Tibial nerve (tissue), 4 donors: ENCODE data around the gene CFAP221. TPM values are rescaled to one million over a fixed set of nuclear protein-coding genes. Genes with fewer than 3 reads are reported as not detected.

Source experiments
- DNase-seq, 2 donors: peaks; one replicate each; pipeline ENCODE4 v3.0.0-alpha.2; 2019; ENCODE audit warnings: low spot score in 2 of 2
- H3K27ac ChIP-seq, 4 donors: fragments of 200-600 bp; sonication (generic) in 3 of 4; one replicate each; pipeline ENCODE4 v1.5.1; 2017 to 2019; ENCODE audit warnings: mild to moderate bottlenecking in 1 of 4
- H3K27me3 ChIP-seq, 2 donors: fragments of 200-600 bp; sonication (generic) in 1 of 2; one replicate each; pipeline versions ENCODE4 v1.5.1 to v1.6.0; 2017 to 2019
- H3K36me3 ChIP-seq, 3 donors: fragments of 200-600 bp; sonication (generic); one replicate each; pipeline ENCODE4 v1.5.1; 2018 to 2019
- H3K4me1 ChIP-seq, 4 donors: fragments of 200-600 bp; sonication (generic) in 3 of 4; one replicate each; pipeline ENCODE4 v1.5.1; 2017 to 2019
- H3K4me3 ChIP-seq, 4 donors: fragments of 200-600 bp; sonication (generic) in 3 of 4; one replicate each; pipeline ENCODE4 v1.5.1; 2017 to 2019; ENCODE audit warnings: mild to moderate bottlenecking in 1 of 4, moderate library complexity in 1 of 4
- H3K9me3 ChIP-seq, 4 donors: fragments of 200-600 bp; sonication (generic) in 3 of 4; one replicate each; pipeline ENCODE4 v1.5.1; 2017 to 2019
- CTCF ChIP-seq, 5 experiments: fragments of 200-600 bp in 3 of 5; fragments of 450-650 bp in 2 of 5; sonication (generic) in 3 of 5; IDR thresholded peaks; one replicate each; pipeline ENCODE4 v1.5.1; 2016 to 2019; ENCODE audit warnings: antibody characterized with exemption in 5 of 5, mild to moderate bottlenecking in 3 of 5, moderate library complexity in 2 of 5
- EP300 ChIP-seq, 2 donors: sonication (generic); formaldehyde crosslinking; IDR thresholded peaks; one replicate each; pipeline ENCODE4 v1.6.1; 2017; ENCODE audit warnings: antibody characterized with exemption in 2 of 2, mild to moderate bottlenecking in 1 of 2
- POLR2A ChIP-seq, 2 donors: fragments of 450-650 bp; IDR thresholded peaks; one replicate each; pipeline ENCODE4 v1.6.1; 2017; ENCODE audit warnings: antibody characterized with exemption in 2 of 2, mild to moderate bottlenecking in 2 of 2, moderate library complexity in 2 of 2
- WGBS, 2 donors: methylation state at CpG; one replicate each; pipeline ENCODE4 v1.1.5; 2018; 5-methylcytosine and 5-hydroxymethylcytosine counted together
- total RNA-seq, 4 donors: library from RNA; depleted of rRNA; stranded (reverse); fragments of >200 nt; gene quantifications; one replicate each; pipeline ENCODE4 v1.1.0, GENCODE V29; 2016

Gene CFAP221
- total RNA-seq, 4 donors from 2014 or later: 0.30 to 1.7 (median 0.42) TPM; not detected in 1

DNA sequence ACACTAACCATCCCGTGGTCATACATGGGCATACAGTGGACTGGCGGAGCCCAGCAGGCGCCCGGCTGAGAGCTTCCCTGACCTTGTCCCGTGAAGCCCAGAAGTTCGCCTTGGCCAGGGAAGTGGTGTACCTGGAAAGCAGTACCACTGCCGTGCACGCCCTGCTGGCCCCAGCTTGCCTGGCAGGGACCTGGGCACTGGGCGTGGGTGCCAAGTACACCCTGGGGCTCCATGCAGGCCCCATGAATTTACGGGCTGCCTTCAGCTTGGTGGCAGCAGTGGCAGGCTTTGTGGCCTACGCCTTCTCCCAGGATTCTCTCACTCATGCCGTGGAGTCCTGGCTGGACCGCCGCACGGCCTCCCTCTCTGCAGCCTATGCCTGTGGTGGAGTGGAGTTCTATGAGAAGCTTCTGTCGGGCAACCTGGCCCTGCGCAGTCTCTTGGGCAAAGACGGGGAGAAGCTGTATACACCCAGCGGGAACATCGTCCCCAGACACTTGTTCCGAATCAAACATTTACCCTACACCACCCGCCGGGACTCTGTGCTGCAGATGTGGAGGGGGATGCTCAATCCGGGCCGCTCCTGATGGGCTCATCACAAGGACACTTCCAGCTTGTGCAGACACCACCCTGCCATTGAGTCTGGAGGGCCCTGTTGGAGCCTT lies 137.1 kb downstream of the CFAP221 start:
- no peak for TF ChIP-seq POLR2A (IDR thresholded peaks at IDR 0.05)
- no peak for TF ChIP-seq EP300 (IDR thresholded peaks at IDR 0.05)
- no peak for TF ChIP-seq CTCF (IDR thresholded peaks at IDR 0.05)
- Histone ChIP-seq H3K4me3 (no peak overlapping the region), H3K9me3 (no peaks in the 10 kb centered on the region), H3K36me3 (peaks cover 0 to 20% (median 0%) of the 10 kb centered on the region in 3 donors), H3K27me3 (no peaks in the 10 kb centered on the region), H3K4me1 (peaks cover 0 to 37% (median 4%) of the 10 kb centered on the region in 4 donors), H3K27ac (no peak overlapping the region)
- DNase-seq: no peak
- WGBS, 2 donors: 69 to 80% methylated on average over 10 to 22 of the region's 25 CpGs

DNA sequence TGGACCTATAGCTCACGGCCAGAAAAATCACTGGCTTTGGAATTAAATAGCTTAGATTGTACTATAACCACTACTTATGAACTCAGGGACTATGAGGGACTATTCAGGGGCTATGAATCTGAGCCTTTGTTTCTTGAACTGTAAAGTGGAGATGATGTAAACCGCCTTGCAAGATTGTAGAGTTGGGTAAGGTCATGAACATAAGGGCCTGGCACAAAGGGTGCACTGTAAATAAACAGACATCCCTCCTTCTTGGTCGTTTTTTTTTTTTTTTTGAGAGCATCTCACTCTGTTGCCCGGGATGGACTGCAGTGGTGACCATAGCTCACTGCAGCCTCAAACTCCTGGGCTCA lies 137.6 kb downstream of the CFAP221 start:
- no peak for DNase-seq
- 42 to 46% methylated on average over 3 to 4 of the region's 4 CpGs for WGBS, 2 donors
- TF ChIP-seq EP300 (IDR thresholded peaks at IDR 0.05) (no peak), CTCF (IDR thresholded peaks at IDR 0.05) (no peak), POLR2A (IDR thresholded peaks at IDR 0.05) (no peak)
- H3K36me3 ChIP-seq: peaks cover 0 to 25% (median 0%) of the 10 kb centered on the region in 3 donors
- peaks cover 0 to 37% (median 4%) of the 10 kb centered on the region in 4 donors for H3K4me1 ChIP-seq
- no peak overlapping the region for H3K4me3 ChIP-seq
- no peaks in the 10 kb centered on the region for H3K27me3 ChIP-seq
- no peak overlapping the region for H3K27ac ChIP-seq
- no peaks in the 10 kb centered on the region for H3K9me3 ChIP-seq

DNA sequence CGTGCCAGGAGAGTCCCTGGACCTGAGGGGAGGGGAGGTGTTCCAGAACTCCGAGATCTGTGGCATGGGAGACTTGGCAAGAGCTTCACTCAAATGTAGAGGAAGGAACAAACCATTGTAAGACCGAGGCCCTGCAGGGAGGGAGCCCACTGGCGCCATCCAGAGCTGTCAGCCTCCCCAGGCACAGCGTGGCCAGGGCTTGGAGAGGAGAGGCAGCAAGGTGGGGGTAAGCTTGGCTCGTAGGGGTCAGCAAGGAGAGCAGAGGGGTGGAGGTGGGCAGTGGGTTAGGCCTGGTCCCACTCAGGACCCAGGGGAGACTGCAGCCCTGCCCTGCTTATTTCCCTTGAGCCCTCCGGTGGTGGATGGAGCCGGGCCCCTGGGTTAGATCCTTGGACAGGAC lies 138.3 kb downstream of the CFAP221 start:
- Histone ChIP-seq H3K4me3 (no peak overlapping the region), H3K4me1 (peaks cover 0 to 37% (median 4%) of the 10 kb centered on the region in 4 donors), H3K27me3 (no peaks in the 10 kb centered on the region), H3K9me3 (no peaks in the 10 kb centered on the region), H3K36me3 (peaks cover 0 to 32% (median 3%) of the 10 kb centered on the region in 3 donors), H3K27ac (no peak overlapping the region)
- no peak for DNase-seq
- 89 to 90% methylated on average over 8 of the region's 8 CpGs for WGBS, 2 donors
- TF ChIP-seq CTCF (IDR thresholded peaks at IDR 0.05): no peak
- TF ChIP-seq EP300 (IDR thresholded peaks at IDR 0.05): no peak
- TF ChIP-seq POLR2A (IDR thresholded peaks at IDR 0.05): no peak

- DNase-seq: no peak
- TF ChIP-seq POLR2A (IDR thresholded peaks at IDR 0.05): no peak
- TF ChIP-seq CTCF (IDR thresholded peaks at IDR 0.05): no peak
- no peak for TF ChIP-seq EP300 (IDR thresholded peaks at IDR 0.05)
- peaks cover 0 to 38% (median 3%) of the 10 kb centered on the region in 3 donors for H3K36me3 ChIP-seq
- H3K27me3 ChIP-seq: no peaks in the 10 kb centered on the region
- H3K27ac ChIP-seq: no peak overlapping the region
- no peak overlapping the region for H3K4me3 ChIP-seq
- H3K9me3 ChIP-seq: no peaks in the 10 kb centered on the region
- 83 to 84% methylated on average over 7 of the region's 7 CpGs for WGBS, 2 donors
- H3K4me1 ChIP-seq: peaks cover 0 to 37% (median 4%) of the 10 kb centered on the region in 4 donors
Measured at GRCh38 chr2:119683074-119683712, 138.9 kb downstream of the CFAP221 start.

DNA sequence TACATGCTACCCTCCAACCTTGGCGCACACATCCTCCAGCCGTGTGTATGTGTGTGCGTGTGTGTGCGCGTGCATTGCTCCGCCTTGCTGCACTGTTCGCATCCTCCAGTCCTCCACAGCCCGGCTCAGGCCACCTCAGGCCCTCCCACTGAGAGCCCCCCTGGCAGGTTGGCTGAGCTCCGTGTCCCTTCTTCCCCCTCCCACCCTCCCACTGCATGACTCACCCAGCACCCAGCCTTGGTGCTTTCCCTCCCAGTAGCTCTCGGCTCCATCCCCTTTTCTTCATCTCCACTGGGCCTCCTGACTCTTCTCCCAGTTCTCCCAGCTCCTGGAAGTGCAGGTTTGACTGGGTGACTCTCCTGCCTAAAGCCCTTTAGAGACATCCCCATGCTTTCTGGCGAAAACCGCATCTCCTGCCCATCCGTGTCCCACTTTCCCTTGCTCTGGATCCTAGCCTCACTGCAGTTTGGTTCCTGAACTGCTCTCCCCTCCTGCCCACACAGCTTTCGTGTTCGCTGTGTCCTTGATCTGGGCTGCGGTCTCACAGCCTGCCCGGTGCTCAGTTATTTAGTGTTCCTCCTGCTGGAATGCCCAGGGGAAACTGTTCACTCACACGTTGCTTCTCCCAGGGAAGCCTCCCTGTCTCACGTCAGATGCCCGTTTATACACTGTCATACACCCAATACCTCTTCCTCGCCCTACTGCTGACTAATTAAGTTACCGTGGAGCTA lies 139.6 kb downstream of the CFAP221 start:
- peaks cover 0 to 37% (median 4%) of the 10 kb centered on the region in 4 donors for H3K4me1 ChIP-seq
- peaks cover 0 to 45% (median 6%) of the 10 kb centered on the region in 3 donors for H3K36me3 ChIP-seq
- TF ChIP-seq CTCF (IDR thresholded peaks at IDR 0.05) (no peak), EP300 (IDR thresholded peaks at IDR 0.05) (no peak), POLR2A (IDR thresholded peaks at IDR 0.05) (no peak)
- DNase-seq: no peak
- no peak overlapping the region for H3K27ac ChIP-seq
- WGBS, 2 donors: 69 to 70% methylated on average over 22 of the region's 22 CpGs
- no peak overlapping the region for H3K4me3 ChIP-seq
- no peaks in the 10 kb centered on the region for H3K9me3 ChIP-seq
- H3K27me3 ChIP-seq: no peaks in the 10 kb centered on the region
